Measurements from ENCODE around the gene GPSM1. TPM values are rescaled to one million over a fixed set of nuclear protein-coding genes. Genes with fewer than 3 reads are reported as not detected.

Gene GPSM1
- total RNA-seq, 4 donors from 2014 or later: 10.0 to 14.9 (median 13.0) TPM

Other genes starting within 250 kb of the GPSM1 start
- gene NACC2, start 232.2 kb upstream of the GPSM1 start, total RNA-seq: 100 to 1,000 TPM in 3 of 4 donors, 10 to 100 TPM in 1; 71.4 to 209 (median 110) TPM
- gene TMEM250, start 208.7 kb upstream of the GPSM1 start, total RNA-seq: 10 to 100 TPM; 28.7 to 66.1 (median 45.3) TPM
- not detected for gene LHX3, start 122.4 kb upstream of the GPSM1 start, total RNA-seq
- 1 to 10 TPM; 3.4 to 7.2 (median 5.2) TPM for gene QSOX2, start 81.7 kb upstream of the GPSM1 start, total RNA-seq
- not detected for gene CCDC187, start 23.4 kb upstream of the GPSM1 start, total RNA-seq
- gene DNLZ, start 36.2 kb downstream of the GPSM1 start, total RNA-seq: 10 to 100 TPM in 3 of 4 donors, 1 to 10 TPM in 1; 8.4 to 23.7 (median 15.7) TPM
- gene CARD9, start 46.1 kb downstream of the GPSM1 start, total RNA-seq: 1 to 10 TPM; 1.3 to 2.3 (median 1.8) TPM
- gene SNAPC4, start 72.6 kb downstream of the GPSM1 start, total RNA-seq: 1 to 10 TPM; 3.5 to 8.4 (median 5.5) TPM
- gene ENTR1, start 83.1 kb downstream of the GPSM1 start, total RNA-seq: 10 to 100 TPM; 26.3 to 55.1 (median 44.0) TPM
- gene PMPCA, start 83.1 kb downstream of the GPSM1 start, total RNA-seq: 10 to 100 TPM; 36.4 to 59.3 (median 39.8) TPM
- 10 to 100 TPM in 2 of 4 donors, 1 to 10 TPM in 2; 7.2 to 13.1 (median 10.0) TPM for gene INPP5E, start 112.3 kb downstream of the GPSM1 start, total RNA-seq
- gene SEC16A, start 155.5 kb downstream of the GPSM1 start, total RNA-seq: 10 to 100 TPM; 35.5 to 71.0 (median 50.5) TPM
- gene NOTCH1, start 218.5 kb downstream of the GPSM1 start, total RNA-seq: 10 to 100 TPM; 31.1 to 72.1 (median 44.0) TPM